ENCODE results near the gene IRX6.

GRCh38 chr16:55377840-55378239 is 53.8 kb downstream of the IRX6 start:
- TF ChIP-seq POLR2A (IDR thresholded peaks at IDR 0.05) (no peak), CTCF (IDR thresholded peaks at IDR 0.05) (no peak)
